GM21576 (cell line): ENCODE measurements around the gene IRF5.
"Not testable (repeated sequence)": the region's sequence is repeated elsewhere in the genome, so short reads cannot be mapped to it uniquely, and the experiment has no call there.

Experiments used
- ATAC-seq: cut with Tn5 transposase; IDR thresholded peaks from one replicate; pipeline ENCODE4 v1.9.1; 2021; ENCODE audit warnings: mild to moderate bottlenecking, moderate library complexity; ENCODE audit not compliant: unreplicated experiment

IRF5 gene

DNA sequence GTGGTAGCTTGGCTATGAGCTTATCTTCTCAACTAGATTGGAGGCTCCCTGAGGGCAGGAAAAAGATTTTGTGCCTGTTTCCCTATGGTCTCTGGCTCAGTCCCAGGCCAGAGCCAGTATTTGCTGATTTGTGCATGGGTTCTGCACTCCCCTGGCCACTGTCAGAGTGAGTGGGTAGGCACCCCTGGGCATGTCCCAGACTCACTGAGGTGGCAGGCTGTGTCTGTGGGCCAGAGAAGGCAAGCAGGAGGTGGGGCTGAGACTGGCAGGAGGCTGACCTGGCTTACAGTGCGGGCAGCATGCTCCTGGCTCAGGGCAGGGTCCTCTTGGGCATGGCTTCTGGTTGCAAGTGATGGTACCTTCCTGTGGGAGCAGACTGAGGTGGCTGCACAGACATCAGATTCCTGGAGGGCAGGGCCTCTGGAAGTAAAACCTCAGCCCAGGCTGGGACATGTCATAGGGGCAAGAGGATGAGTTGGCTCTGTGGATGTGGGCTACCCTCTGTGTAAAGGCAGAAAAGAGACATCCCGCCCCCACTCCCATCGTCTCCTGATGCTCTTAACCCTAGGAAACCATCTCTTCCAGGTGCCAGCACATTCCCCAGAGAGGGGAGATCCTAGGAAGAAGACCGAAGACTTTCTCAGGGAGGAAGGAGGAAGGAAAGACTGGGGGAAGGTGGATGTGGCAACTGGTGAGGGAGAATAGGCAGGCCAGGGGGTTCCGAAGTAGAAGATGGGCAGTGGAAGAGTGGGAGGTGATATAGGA is 31.5 kb upstream of the IRF5 start:
- ATAC-seq: no peak

DNA sequence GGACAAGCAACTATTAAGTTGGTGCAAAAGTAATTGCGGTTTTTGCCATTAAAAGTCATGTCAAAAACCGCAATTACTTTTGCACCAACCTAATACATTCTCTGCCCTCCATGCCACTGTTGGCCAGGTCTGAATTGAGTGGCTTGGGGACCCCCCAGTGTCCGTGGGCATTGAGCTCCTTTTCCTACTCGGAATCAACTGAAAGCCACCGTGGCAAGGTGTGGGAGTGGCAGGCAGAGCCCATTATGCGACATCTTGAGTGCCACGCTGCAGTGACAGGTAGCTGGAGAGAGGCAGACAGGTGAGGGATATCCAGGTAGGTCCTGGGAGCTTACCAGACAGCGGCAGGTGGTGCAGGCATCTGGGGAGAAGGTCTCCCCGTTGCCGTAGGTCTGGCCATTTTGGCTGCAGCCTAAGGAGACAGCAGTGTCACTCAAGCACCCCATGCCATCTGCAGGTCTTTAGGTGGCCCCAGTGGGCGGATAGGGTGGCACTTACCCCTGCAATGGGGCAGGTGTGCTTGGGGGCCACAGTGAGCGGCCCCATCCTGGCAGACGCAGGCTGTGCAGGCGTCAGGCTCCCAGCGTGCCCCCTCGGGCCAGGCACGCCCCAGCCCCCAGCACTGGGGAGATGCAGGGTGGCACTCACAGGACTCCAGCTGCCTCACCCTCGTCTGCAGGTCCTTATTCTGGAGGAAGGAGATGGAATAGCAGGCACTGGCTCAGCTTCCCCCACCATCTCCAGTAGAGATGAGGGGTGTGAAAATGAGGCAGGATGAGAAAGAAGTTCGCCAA is 30.8 kb upstream of the IRF5 start:
- no peak for ATAC-seq

DNA sequence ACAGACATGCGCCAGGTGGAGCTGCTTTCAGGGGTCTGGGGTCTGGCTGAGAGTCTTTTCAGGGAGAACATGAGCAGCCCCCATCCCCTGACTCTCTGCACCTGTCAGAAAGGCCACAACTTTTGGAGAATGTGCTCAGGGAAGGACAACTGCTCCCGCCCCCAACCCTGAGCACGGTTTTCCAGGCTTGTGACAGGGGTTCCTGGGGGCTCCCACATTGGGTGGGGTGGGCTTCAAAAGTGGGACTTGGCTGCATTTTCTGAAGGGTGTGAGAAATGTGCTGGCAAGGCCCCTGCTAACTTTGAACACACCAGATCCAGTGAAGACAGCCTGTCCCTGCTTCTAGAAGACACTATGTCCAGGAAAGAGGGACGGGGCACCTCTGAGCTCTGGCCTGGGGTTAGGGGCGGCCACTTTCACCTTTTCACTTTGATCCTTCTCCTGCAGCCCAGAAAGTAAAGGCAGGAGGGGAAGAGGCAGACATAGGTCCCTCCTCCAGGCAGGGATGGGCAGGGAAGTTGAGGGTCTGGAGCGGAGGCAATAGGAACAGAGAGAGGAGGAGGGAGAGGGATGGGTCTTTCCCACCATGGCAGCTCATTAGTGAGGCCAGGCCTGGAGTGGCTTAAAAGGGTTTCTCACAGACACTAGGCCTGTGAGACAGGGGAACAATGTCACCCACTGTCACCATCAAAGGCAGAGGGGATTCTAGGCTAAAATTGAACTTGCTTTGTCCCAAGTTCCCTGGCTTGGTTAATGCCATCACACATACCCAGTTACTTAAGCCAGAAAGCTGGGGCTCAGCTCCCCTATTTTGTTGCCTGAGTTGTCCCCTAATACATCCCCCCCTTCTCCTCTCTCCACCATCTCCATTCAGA is 28.7 kb upstream of the IRF5 start:
- ATAC-seq: no peak

DNA sequence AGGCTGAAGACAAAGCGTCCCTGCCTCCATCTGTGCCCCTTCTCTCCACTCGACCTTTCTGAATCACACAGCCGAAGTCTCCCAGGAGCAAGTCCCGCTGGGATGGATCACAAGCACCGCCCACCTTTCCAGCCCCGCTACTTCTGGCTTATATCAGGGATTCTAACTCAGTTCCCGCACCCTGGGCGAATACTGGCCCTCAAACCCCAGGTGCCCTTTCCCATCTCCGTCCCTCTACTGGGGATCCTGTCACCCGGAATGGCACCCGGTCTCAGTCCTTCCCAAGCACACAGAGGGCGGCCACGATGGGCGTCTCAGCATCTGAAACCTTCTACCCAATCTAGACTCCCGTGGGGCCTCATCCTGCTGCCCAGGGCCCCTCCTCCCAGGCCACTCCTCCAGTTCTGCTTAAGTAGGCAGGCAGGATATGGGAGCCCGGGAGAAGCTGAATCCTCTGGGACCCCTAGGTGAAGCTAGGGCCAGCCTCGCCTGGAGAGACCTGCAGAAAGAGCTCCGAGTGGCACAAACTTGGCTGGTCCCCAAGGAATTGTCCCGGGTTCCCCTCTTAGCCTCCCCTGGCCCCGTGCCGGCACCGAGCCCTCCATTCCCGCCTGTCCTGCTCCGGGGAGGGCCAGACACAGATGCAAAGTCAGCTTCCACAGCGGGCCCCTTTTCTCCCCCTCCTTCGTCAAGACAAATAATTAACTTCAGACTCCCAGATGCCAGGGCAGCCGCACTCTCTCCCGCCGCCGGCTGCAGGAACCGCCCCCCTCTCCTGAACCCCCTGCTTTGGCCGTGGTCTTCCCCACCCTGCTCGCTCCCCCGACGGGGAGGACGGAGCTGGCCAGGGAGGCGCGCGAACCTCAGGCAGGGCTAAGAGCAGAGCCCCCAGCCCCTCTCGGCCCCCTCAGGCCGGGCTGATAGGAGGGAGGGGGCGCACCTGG is 27.8 kb upstream of the IRF5 start:
- no peak for ATAC-seq

DNA sequence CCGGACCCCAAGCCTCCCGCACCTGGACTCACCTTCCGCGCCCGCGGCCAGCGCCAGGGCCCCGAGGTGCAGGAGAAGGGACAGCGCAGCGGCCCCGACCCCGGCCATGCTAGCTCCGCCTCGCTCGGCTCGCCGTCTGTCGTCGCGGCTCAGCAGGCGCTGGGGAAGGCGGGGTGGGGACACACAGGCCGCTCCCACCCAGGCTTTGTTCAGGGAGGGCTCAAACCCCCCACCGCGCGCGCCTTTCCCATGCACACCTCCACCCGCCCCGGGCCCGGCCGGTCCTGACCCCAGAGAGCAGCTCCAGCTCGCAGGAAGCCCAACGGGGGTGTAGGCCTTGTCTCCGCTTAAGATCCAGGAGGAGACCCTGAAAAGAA is 27.2 kb upstream of the IRF5 start, which contains the start of gene KCP:
TSS of gene KCP (minus strand) at position 141 of the 377 bp plus-strand sequence. CDS start at position 108, 33 bp downstream.
- ATAC-seq: no peak

DNA sequence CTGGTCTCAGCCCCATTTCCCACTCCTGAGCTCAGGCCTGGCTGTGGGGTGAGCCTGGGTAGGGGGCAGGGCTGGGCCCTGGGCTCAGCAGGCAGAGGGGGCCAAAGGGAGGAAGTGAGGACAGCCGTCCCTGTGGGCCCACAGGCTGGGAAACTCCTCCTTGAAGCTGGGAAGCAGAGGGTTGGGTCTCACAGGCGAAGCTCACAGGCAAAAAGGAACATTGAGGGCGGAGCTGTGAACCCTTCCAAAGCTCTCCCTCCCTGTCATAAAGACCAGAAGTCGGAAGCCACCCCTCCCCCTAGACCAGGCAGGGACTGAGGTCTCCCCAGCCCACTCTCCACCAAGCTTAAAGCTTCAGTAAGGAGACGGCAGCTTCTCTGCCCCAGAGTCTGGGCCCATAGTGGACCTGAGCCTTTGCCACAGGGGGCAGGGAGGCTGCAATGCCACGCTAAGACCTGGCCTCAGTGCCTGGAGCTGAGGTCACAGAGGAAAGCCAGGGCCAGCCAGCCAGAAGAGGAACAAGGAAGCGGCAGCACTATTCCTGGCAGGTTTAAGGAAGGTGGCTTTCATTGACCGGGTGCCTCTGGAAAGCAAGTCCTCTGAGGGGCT is 26.2 kb upstream of the IRF5 start:
- no peak for ATAC-seq

DNA sequence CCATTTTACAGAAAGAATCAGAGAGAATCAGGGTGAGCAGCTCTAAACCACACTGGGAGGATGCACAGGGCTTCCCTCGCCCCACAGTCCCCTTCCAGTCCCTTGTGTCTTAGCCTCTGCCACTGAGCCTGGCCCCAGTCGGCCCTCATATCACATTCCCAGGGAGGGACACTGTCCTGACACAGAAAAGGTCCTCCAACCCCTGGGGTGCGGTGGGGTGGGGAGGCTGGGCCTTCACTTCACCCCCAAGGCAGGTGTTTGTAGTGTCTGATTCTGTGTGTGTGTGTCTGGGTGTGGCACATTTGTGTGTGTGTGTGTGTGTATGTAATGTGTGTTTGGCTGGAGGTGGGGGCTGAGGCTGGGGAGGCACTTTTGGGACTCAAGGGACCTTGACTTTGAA is 25.4 kb upstream of the IRF5 start:
- no peak for ATAC-seq

DNA sequence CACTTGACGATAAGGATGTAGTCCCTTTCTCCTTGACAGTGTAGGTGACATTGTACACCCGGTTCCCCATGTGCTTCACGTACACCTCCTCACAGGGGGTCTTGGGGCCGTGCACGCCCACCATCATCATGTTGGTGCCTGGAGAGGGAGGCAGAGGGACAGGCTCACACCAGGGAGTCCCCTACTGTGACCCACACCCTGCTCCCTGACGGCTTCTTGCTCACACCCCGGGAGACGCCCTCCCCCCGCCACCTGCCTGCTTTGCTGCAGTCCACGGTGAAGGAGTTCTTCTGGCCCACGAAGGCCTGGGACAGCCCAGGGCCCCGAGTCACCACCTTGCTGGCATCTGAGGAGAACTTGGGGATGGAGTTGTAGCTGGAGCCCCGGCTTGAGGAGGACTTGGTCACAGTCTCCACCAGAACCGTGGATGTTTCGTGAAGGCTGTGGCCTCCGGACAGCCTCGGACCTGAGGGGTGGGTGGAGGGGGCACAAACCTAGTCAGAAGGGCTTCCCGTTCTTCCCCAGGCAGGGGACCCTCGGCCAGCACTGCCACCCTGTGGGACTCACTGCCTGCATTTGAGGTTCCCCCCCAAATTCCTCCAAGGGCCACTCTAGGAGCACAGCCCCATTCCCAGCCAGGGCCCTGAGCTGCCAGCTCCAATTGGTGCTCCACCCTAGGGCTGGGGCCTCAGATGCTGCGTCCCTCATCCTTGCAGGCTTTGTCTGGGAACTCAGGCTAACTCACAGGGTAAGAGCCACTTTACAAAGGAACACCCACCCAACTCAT is 24.8 kb upstream of the IRF5 start:
- ATAC-seq: not testable (repeated sequence)

DNA sequence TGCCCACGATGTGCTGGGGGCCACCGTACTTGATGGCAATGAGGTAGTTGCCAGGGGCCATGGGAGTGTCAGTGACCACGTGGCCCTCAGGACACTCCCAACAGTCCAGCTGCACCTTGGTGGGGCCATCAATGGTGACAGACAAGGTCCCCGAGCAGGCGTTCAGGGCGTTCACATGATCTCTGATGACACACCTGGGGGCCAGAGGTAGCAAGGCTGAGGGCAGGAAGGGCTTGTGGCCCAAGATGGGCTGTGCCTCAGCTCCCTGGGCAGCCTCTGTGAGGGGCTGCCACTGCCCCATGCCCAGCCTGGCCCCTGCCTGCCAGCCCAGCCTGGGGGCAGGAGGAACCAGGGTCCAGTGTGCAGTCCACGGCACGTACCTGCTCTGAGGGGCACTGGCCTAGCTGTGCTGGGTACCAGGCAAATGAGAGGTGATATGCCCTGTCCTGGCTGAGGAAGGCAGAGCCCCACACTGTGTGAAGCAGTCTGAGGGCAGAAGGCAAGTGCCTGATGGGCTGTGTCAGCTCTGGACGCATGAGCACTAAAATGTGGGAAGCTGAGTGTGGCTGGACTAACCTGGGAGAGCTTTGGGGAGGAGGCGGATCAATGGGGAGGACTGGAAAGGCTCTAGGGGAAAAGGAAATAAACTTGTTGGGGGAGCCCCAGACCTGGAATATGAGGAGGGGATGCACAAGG is 23.7 kb upstream of the IRF5 start:
- ATAC-seq: no peak

DNA sequence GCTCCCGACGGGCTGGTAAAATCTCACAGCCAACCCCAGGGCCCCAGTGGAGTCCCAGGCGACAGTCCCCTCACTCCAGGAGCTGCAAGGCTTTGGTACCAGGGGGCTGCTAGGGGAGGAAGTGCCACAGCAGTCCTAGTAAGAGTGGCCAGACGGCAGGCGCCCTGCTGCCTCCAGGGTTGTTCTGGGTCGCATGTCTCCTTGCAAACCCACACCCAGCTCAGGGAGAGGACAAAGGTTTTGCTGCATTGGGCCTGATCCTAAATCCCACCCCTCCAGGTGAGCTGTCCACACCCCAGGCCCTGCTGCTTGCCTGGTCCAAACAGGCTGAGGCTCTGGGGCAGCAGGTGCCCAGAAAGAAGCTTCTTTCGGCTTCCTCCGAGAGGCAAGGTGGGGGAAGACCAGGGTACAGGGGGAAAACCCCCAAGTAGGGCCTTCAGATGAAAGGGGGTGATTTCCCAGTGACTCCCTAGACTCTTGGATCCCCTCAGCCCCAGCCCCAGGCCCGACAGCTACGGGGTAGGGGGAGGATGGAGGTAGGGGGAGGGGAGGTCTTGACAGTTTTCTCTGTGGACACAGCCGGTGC is 23.1 kb upstream of the IRF5 start:
- peak; percentile 42 for ATAC-seq

DNA sequence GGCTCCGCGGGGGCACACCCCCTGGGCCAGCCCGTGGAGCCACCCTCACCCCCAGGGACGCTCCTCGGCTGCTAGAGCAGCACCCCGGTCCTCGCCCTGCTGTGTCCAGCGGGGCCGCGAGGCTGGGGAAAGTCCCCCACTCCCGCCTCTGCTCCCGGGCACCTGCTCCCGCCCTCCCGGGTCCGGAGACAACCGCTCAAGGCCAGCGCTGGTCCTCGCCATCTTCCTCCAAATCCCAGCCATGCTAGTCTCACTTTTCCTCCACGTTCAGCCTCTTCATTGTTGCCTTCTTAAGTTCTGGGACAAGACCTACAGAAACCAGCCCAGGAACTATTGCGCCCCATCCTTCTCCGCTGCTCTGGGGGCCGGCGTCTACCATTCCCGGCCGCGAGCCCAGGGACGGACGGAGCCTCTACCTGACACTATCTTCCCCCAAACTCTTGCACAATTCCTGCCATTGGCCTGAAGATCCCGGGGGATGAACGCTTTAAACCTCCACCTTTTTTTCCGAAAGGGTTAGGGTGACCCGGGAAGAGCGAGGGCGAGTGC is 22.4 kb upstream of the IRF5 start:
- ATAC-seq: no peak

DNA sequence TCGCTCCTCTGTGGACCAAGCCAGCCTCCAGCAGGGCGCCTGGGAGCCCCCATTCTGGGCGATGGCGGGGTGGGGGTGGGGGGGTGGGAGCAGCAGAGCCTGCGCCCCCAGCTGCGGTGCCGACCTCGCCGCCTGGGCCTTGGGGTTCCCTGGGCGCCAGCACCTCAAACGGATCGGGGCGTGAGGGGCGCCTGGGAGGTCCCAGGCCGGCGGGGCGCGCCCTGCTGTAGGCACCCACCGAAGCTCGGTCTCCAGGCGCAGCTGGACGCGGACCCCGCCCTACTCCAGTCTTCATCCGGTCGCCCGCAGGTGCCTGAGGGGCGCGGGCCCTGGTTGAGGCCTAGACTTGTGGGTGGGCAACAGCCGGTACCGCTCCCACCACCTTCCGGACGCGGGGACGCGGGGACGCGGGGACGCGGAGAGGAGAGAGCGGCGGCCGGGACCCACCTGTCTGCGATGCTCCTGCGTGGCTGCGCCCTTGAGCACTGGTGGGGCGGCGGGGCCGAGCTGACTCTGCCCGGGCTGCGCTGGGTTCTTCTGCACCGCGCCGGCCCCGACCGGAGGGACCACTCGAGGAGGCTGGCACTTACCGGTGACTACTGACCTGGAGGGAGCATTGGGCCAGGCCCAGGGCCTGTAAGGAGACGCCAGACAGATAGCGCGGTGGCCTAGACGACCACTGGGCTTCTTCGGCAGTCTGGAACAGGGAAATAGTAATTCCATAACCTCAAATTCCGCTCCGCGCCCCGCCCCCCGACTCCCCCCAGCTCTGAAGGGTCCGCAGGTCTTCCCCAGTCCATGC is 21.7 kb upstream of the IRF5 start:
- ATAC-seq: no peak

DNA sequence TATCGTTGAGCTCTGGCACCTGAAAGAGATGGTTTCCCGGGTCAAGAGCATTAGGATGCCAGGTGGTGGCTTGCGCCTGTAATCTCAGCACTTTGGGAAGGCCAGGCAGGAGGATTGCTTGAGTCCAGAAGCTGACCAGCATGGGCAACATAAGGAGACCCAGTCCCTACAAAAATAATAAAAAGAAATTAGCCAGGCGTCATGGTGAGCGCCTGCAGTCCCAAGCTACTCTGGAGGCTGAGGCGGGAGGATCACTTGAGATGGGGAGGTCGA is 21.1 kb upstream of the IRF5 start:
- no peak for ATAC-seq

DNA sequence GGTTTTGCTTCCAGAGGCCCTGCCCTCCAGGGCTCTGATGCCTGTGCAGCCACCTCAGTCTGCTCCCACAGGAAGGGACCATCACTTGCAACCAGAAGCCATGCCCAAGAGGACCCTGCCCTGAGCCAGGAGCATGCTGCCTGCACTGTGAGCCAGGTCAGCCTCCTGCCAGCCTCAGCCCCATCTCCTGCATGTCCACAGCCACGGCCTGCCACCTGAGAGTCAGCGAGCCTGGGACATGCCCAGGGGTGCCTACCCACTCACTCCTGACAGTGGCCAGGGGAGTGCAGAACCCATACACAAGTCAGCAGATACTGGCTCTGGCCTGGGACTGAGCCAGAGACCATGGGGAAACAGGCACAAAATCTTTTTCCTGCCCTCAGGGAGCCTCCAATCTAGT is 20.6 kb upstream of the IRF5 start:
- ATAC-seq: no peak

DNA sequence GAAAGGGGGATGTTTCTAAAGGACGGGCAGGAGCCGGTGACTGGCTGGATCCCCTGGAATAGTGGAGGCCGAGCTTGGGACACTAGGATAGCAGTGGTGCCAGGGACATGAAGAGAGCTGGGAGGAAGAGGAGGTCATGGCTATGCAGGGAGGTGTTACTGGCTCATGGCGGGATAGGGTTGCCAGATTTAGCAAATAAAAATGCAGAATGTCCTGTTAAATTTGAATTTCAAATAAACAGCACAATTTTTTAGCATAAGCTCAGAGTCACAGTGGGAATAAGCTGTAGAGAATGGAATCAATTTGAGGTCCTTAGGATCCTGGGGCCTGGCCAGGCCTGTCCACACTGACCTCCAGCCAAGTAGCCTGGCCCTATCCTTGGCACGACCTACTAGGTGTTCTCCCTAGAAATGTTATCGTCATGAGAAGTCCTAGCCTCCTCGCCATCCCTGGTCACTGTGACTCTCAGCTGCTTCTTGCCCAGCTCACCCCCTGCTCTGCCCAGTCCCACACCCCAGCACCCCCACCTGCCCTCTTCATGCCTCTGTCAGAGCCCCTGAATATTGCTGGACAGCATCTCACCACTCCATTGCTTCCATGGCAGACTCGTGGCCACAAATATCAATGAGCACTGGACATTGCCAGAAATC is 19.6 kb upstream of the IRF5 start:
- ATAC-seq: no peak

DNA sequence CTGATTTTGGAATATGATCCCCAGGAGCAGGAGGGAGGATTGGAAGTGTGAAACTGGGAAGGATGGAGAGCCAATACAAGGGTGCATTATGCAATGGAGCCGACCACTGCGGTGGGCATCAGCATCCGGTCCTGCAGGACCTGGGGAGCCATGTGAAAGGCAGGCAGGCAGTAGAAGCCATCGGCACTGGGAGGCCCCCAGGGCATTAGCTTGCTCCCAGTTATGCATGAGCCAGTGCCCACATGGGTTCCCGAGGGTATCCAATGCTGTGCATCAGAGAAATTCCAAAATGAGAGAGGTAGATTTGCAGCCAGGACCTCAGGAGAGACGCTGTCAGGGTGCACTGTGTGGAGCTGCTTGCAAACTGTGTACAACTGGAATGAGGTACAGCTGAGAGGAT is 18.5 kb upstream of the IRF5 start:
- no peak for ATAC-seq
